OCI-LY1 (cell line): Measurements from ENCODE around the gene MED29.

Experiments used
- H2AFZ ChIP-seq: fragments of 200-600 bp; sonication (generic), shearing (Covaris generic); 2 replicates; pipeline ENCODE4 v1.6.0; 2014; ENCODE audit warnings: antibody characterized with exemption, mild to moderate bottlenecking, low read length
- H3F3A ChIP-seq: fragments of 200-600 bp; sonication (generic), shearing (Covaris generic); 2 replicates; pipeline ENCODE4 v1.6.0; 2014; ENCODE audit warnings: mild to moderate bottlenecking, antibody characterized with exemption, low read length, moderate library complexity; ENCODE audit not compliant: insufficient read depth
- H3K27ac ChIP-seq: fragments of 200-600 bp; sonication (generic); 2 replicates; pipeline ENCODE4 v1.5.1; 2014; ENCODE audit warnings: low read length, mixed run types, mild to moderate bottlenecking, low read depth; ENCODE audit not compliant: poor library complexity, severe bottlenecking
- H3K27me3 ChIP-seq: fragments of 200-600 bp; sonication (generic); 2 replicates; pipeline ENCODE4 v1.6.0; 2014; ENCODE audit warnings: antibody characterized with exemption, mild to moderate bottlenecking, low read length, moderate library complexity; ENCODE audit not compliant: insufficient read depth
- H3K36me3 ChIP-seq: fragments of 200-600 bp; sonication (generic); 2 replicates; pipeline ENCODE4 v1.6.1; 2014; ENCODE audit warnings: mild to moderate bottlenecking, antibody characterized with exemption, low read length, moderate library complexity, mixed read lengths; ENCODE audit not compliant: insufficient read depth
- H3K4me1 ChIP-seq: fragments of 200-600 bp; sonication (generic); 2 replicates; pipeline ENCODE4 v1.5.1; 2014; ENCODE audit warnings: mild to moderate bottlenecking, low read length, moderate library complexity; ENCODE audit not compliant: insufficient read depth, severe bottlenecking
- H3K4me2 ChIP-seq: fragments of 200-600 bp; sonication (generic), shearing (Covaris generic); 2 replicates; pipeline ENCODE4 v1.6.1; 2014; ENCODE audit warnings: low read length
- H3K4me3 ChIP-seq: fragments of 200-600 bp; sonication (generic); 2 replicates; pipeline ENCODE4 v1.5.1; 2014; ENCODE audit warnings: low read length, low read depth, mild to moderate bottlenecking, mixed read lengths; ENCODE audit not compliant: poor library complexity, severe bottlenecking
- H3K79me2 ChIP-seq: fragments of 200-600 bp; shearing (Covaris generic); 2 replicates; pipeline ENCODE4 v1.6.1; 2016; ENCODE audit warnings: mixed run types, low read length, mixed read lengths; ENCODE audit not compliant: insufficient read depth
- H3K9ac ChIP-seq: fragments of 200-600 bp; sonication (generic), shearing (Covaris generic); 2 replicates; pipeline ENCODE4 v1.6.1; 2014; ENCODE audit warnings: mild to moderate bottlenecking, low read length, mixed read lengths
- H3K9me2 ChIP-seq: fragments of 200-600 bp; sonication (generic), shearing (Covaris generic); 2 replicates; pipeline ENCODE4 v1.6.1; 2014; ENCODE audit warnings: low read depth, mild to moderate bottlenecking, low read length, mixed read lengths
- H3K9me3 ChIP-seq: fragments of 200-600 bp; shearing (Covaris generic); 2 replicates; pipeline ENCODE4 v1.6.1; 2014; ENCODE audit warnings: low read length, mixed read lengths
- H4K20me1 ChIP-seq: fragments of 200-600 bp; sonication (generic), shearing (Covaris generic); 2 replicates; pipeline ENCODE4 v1.6.0; 2016; ENCODE audit warnings: mild to moderate bottlenecking, low read length; ENCODE audit not compliant: insufficient read depth
- CTCF ChIP-seq: fragments of 200-600 bp; sonication (generic), shearing (Covaris generic); IDR thresholded peaks from 2 replicates; pipeline ENCODE4 v1.5.1; 2017; ENCODE audit warnings: mild to moderate bottlenecking, antibody characterized with exemption, low read length, moderate library complexity, mixed read lengths
- EZH2 ChIP-seq: fragments of 200-600 bp; sonication (generic), shearing (Covaris generic); IDR thresholded peaks from 2 replicates; pipeline ENCODE4 v1.8.0; 2017; ENCODE audit warnings: borderline replicate concordance, mixed run types, mild to moderate bottlenecking, antibody characterized with exemption, low read length, moderate library complexity, mixed read lengths

Gene MED29

GRCh38 chr19:39401549-39402345 lies 10.6 kb downstream of the MED29 start:
- H3K9me2 ChIP-seq, result no peaks in the 10 kb centered on the region
- peak overlapping the region; percentile 72 for H3K9ac ChIP-seq
- no peaks in the 10 kb centered on the region for H4K20me1 ChIP-seq
- H3K4me3 ChIP-seq, result peak overlapping the region; percentile 43
- H3F3A ChIP-seq, result peaks cover 13% of the 10 kb centered on the region
- H2AFZ ChIP-seq, result no peak overlapping the region
- peaks cover 9% of the 10 kb centered on the region; the same call in 1 of the 2 replicates for H3K36me3 ChIP-seq
- H3K27ac ChIP-seq, result peak overlapping the region; percentile 96
- H3K27me3 ChIP-seq, result no peaks in the 10 kb centered on the region
- H3K4me1 ChIP-seq, result peaks cover 77% of the 10 kb centered on the region
- no peak for TF ChIP-seq EZH2
- no peak for TF ChIP-seq CTCF
- H3K4me2 ChIP-seq, result peak overlapping the region; percentile 66
- no peaks in the 10 kb centered on the region for H3K9me3 ChIP-seq
- no peaks in the 10 kb centered on the region for H3K79me2 ChIP-seq

- H3K27me3 ChIP-seq, result no peaks in the 10 kb centered on the region
- peak overlapping the region; percentile 66 for H3K4me2 ChIP-seq
- H3K4me1 ChIP-seq, result peaks cover 70% of the 10 kb centered on the region
- peaks cover 6% of the 10 kb centered on the region; the same call in 1 of the 2 replicates for H3K36me3 ChIP-seq
- H3K9ac ChIP-seq, result peak overlapping the region; percentile 72
- H3K27ac ChIP-seq, result peak overlapping the region; percentile 96
- H3K9me3 ChIP-seq, result no peaks in the 10 kb centered on the region
- H4K20me1 ChIP-seq, result no peaks in the 10 kb centered on the region
- peaks cover 13% of the 10 kb centered on the region for H3F3A ChIP-seq
- H3K9me2 ChIP-seq, result no peaks in the 10 kb centered on the region
- H3K79me2 ChIP-seq, result no peaks in the 10 kb centered on the region
- TF ChIP-seq CTCF (no peak), EZH2 (no peak)
- no peak overlapping the region for H2AFZ ChIP-seq
- peak overlapping the region; percentile 43 for H3K4me3 ChIP-seq
Measured at GRCh38 chr19:39402346-39403300, 11.4 kb downstream of the MED29 start.

- Histone ChIP-seq H3F3A (peaks cover 13% of the 10 kb centered on the region), H3K9me2 (no peaks in the 10 kb centered on the region), H3K36me3 (peaks cover 11% of the 10 kb centered on the region), H3K9ac (peak overlapping the region; percentile 72), H3K79me2 (peaks cover 2% of the 10 kb centered on the region), H3K27me3 (no peaks in the 10 kb centered on the region), H3K9me3 (no peaks in the 10 kb centered on the region), H3K4me3 (peak overlapping the region; percentile 43), H3K4me1 (peaks cover 73% of the 10 kb centered on the region), H3K4me2 (peak overlapping the region; percentile 66), H4K20me1 (no peaks in the 10 kb centered on the region), H2AFZ (no peak overlapping the region), H3K27ac (peak overlapping the region; percentile 96)
- TF ChIP-seq EZH2 (no peak), CTCF (no peak)
Measured at GRCh38 chr19:39403331-39404312, 12.4 kb downstream of the MED29 start.
